CD4-positive, alpha-beta T cell treated with Interleukin-12 subunit alpha and Interleukin-12 subunit beta, for 1 hour (primary cell): ENCODE results near the gene BCAT1.
"Not testable (repeated sequence)": the region's sequence is repeated elsewhere in the genome, so short reads cannot be mapped to it uniquely, and the experiment has no call there.

Experiments
- DNase-seq: peaks from one replicate; pipeline ENCODE4 v3.0.0-alpha.2; 2020

BCAT1 gene

GRCh38 chr12:24921251-24922038 is 27.5 kb downstream of the BCAT1 start:
- DNase-seq, result no peak

- DNase-seq, result no peak
Observed at GRCh38 chr12:24920141-24920540, 28.8 kb downstream of the BCAT1 start.

GRCh38 chr12:24919346-24920001 is 29.4 kb downstream of the BCAT1 start:
- DNase-seq, result no peak

- no peak for DNase-seq
Observed at GRCh38 chr12:24918596-24918995, 30.3 kb downstream of the BCAT1 start.

- no peak for DNase-seq
Observed at GRCh38 chr12:24915501-24915900, 33.4 kb downstream of the BCAT1 start.

GRCh38 chr12:24913953-24914352 is 34.9 kb downstream of the BCAT1 start:
- no peak for DNase-seq

GRCh38 chr12:24913130-24913529 is 35.8 kb downstream of the BCAT1 start:
- DNase-seq, result no peak

- no peak for DNase-seq
Observed at GRCh38 chr12:24911271-24911791, 37.6 kb downstream of the BCAT1 start.

GRCh38 chr12:24910192-24910591 is 38.7 kb downstream of the BCAT1 start:
- not testable (repeated sequence) for DNase-seq

GRCh38 chr12:24909667-24910066 is 39.2 kb downstream of the BCAT1 start:
- no peak for DNase-seq

GRCh38 chr12:24907464-24907863 is 41.4 kb downstream of the BCAT1 start:
- no peak for DNase-seq

GRCh38 chr12:24906141-24906540 is 42.8 kb downstream of the BCAT1 start:
- DNase-seq, result no peak

GRCh38 chr12:24905431-24905830 is 43.5 kb downstream of the BCAT1 start:
- no peak for DNase-seq

- no peak for DNase-seq
Observed at GRCh38 chr12:24904871-24905270, 44.0 kb downstream of the BCAT1 start.

- DNase-seq, result no peak
Observed at GRCh38 chr12:24903329-24904088, 45.4 kb downstream of the BCAT1 start.

GRCh38 chr12:24902511-24903328 is 46.2 kb downstream of the BCAT1 start:
- DNase-seq, result no peak

GRCh38 chr12:24901576-24902461 is 47.1 kb downstream of the BCAT1 start:
- no peak for DNase-seq

- no peak for DNase-seq
Observed at GRCh38 chr12:24900196-24900595, 48.7 kb downstream of the BCAT1 start.

GRCh38 chr12:24899503-24900075 is 49.3 kb downstream of the BCAT1 start:
- no peak for DNase-seq

- no peak for DNase-seq
Observed at GRCh38 chr12:24898606-24899005, 50.3 kb downstream of the BCAT1 start.

- DNase-seq, result no peak
Observed at GRCh38 chr12:24898185-24898584, 50.7 kb downstream of the BCAT1 start.
